ENCODE results near the gene CWC27.

GRCh38 chr5:64859881-64860280, 91.2 kb downstream of the CWC27 start:
- TF ChIP-seq, protein P1, sequence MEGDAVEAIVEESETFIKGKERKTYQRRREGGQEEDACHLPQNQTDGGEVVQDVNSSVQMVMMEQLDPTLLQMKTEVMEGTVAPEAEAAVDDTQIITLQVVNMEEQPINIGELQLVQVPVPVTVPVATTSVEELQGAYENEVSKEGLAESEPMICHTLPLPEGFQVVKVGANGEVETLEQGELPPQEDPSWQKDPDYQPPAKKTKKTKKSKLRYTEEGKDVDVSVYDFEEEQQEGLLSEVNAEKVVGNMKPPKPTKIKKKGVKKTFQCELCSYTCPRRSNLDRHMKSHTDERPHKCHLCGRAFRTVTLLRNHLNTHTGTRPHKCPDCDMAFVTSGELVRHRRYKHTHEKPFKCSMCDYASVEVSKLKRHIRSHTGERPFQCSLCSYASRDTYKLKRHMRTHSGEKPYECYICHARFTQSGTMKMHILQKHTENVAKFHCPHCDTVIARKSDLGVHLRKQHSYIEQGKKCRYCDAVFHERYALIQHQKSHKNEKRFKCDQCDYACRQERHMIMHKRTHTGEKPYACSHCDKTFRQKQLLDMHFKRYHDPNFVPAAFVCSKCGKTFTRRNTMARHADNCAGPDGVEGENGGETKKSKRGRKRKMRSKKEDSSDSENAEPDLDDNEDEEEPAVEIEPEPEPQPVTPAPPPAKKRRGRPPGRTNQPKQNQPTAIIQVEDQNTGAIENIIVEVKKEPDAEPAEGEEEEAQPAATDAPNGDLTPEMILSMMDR (CRISPR knock-in tag; IDR thresholded peaks at IDR 0.05) = no peak
- TF ChIP-seq PRDM15 (CRISPR knock-in tag; IDR thresholded peaks at IDR 0.05) (no peak), ZNF121 (CRISPR knock-in tag; IDR thresholded peaks at IDR 0.05) (no peak), ZNF713 (CRISPR knock-in tag; IDR thresholded peaks at IDR 0.05) (no peak), SIN3A (IDR thresholded peaks at IDR 0.05; ENCODE audit: borderline replicate concordance, low read depth, low read length) (no peak)
